Loucy (cell line): ENCODE measurements around the gene GADL1.

ENCODE experiments used
- H2AFZ ChIP-seq: fragments of 200-600 bp; sonication (generic); 2 replicates; pipeline ENCODE4 v1.6.0; 2016; ENCODE audit warnings: antibody characterized with exemption, mild to moderate bottlenecking, low read length, moderate library complexity
- H3F3A ChIP-seq: fragments of 200-600 bp; 2 replicates; pipeline ENCODE4 v1.6.0; 2016; ENCODE audit warnings: antibody characterized with exemption, low read depth, mild to moderate bottlenecking
- H3K27me3 ChIP-seq: fragments of 200-600 bp; sonication (generic); 2 replicates; pipeline ENCODE4 v1.6.1; 2014; ENCODE audit warnings: low read length, mild to moderate bottlenecking; ENCODE audit not compliant: insufficient read depth, poor library complexity, severe bottlenecking
- H3K36me3 ChIP-seq: fragments of 200-600 bp; sonication (generic); 2 replicates; pipeline ENCODE4 v1.6.1; 2016; ENCODE audit warnings: low read length; ENCODE audit not compliant: insufficient read depth
- H3K4me1 ChIP-seq: fragments of 200-600 bp; sonication (generic); 2 replicates; pipeline ENCODE4 v1.5.1; 2014; ENCODE audit warnings: low read length, mild to moderate bottlenecking; ENCODE audit not compliant: insufficient read depth, poor library complexity, severe bottlenecking
- H3K4me2 ChIP-seq: fragments of 200-600 bp; sonication (generic); 2 replicates; pipeline ENCODE4 v1.6.0; 2014; ENCODE audit warnings: antibody characterized with exemption, low read length, low read depth, mild to moderate bottlenecking; ENCODE audit not compliant: poor library complexity, severe bottlenecking
- H3K4me3 ChIP-seq: fragments of 200-600 bp; sonication (generic); 2 replicates; pipeline ENCODE4 v1.5.1; 2014; ENCODE audit warnings: low read length, mild to moderate bottlenecking, mixed read lengths; ENCODE audit not compliant: poor library complexity, severe bottlenecking
- H3K79me2 ChIP-seq: fragments of 200-600 bp; sonication (generic); 2 replicates; pipeline ENCODE4 v1.6.1; 2014; ENCODE audit warnings: low read length; ENCODE audit not compliant: insufficient read depth
- H3K9ac ChIP-seq: fragments of 200-600 bp; sonication (generic); 2 replicates; pipeline ENCODE4 v1.6.0; 2014; ENCODE audit warnings: mild to moderate bottlenecking, low read depth, low read length, moderate library complexity; ENCODE audit not compliant: poor library complexity, severe bottlenecking
- H3K9me2 ChIP-seq: fragments of 200-600 bp; sonication (generic); replicated peaks from 2 replicates; pipeline ENCODE4 v1.6.1; 2016; ENCODE audit warnings: low read depth, low read length, mixed read lengths
- H3K9me3 ChIP-seq: fragments of 200-600 bp; sonication (generic); 2 replicates; pipeline ENCODE4 v1.6.1; 2014; ENCODE audit warnings: mild to moderate bottlenecking, antibody characterized with exemption, low read length, low read depth; ENCODE audit not compliant: insufficient read depth
- H4K20me1 ChIP-seq: fragments of 200-600 bp; sonication (generic); 2 replicates; pipeline ENCODE4 v1.6.0; 2014; ENCODE audit warnings: antibody characterized with exemption, low read length, mild to moderate bottlenecking; ENCODE audit not compliant: insufficient read depth, poor library complexity, severe bottlenecking
- CTCF ChIP-seq: fragments of 200-600 bp; sonication (generic); conservative IDR thresholded peaks from 2 replicates; pipeline ENCODE4 v1.5.1; 2014; ENCODE audit warnings: mild to moderate bottlenecking, antibody characterized with exemption, low read length
- EZH2phosphoT487 ChIP-seq: fragments of 200-600 bp; IDR thresholded peaks from 2 replicates; pipeline ENCODE4 v1.6.1; 2018; ENCODE audit warnings: antibody characterized with exemption, mild to moderate bottlenecking, moderate library complexity, borderline replicate concordance

The GADL1 gene

GRCh38 chr3:30890907-30891306 is 3.6 kb downstream of the GADL1 start:
- no peak for TF ChIP-seq CTCF
- TF ChIP-seq EZH2phosphoT487: no peak
- Histone ChIP-seq H3K79me2 (no peaks in the 10 kb centered on the region), H3K4me2 (peak overlapping the region; percentile 19), H3F3A (no peaks in the 10 kb centered on the region), H3K9me2 (no peaks in the 10 kb centered on the region), H3K9ac (no peak overlapping the region), H3K9me3 (no peaks in the 10 kb centered on the region), H3K4me1 (peaks cover 12% of the 10 kb centered on the region), H3K27me3 (peaks cover 24% of the 10 kb centered on the region), H2AFZ (no peak overlapping the region), H3K36me3 (no peaks in the 10 kb centered on the region), H3K4me3 (no peak overlapping the region), H4K20me1 (no peaks in the 10 kb centered on the region)

GRCh38 chr3:30886888-30887287 is 7.6 kb downstream of the GADL1 start:
- Histone ChIP-seq H3K9ac (no peak overlapping the region), H3K79me2 (no peaks in the 10 kb centered on the region), H3K4me3 (no peak overlapping the region), H4K20me1 (no peaks in the 10 kb centered on the region), H3K27me3 (no peaks in the 10 kb centered on the region), H3F3A (no peaks in the 10 kb centered on the region), H3K4me2 (no peak overlapping the region), H3K36me3 (no peaks in the 10 kb centered on the region), H3K9me2 (no peaks in the 10 kb centered on the region), H2AFZ (no peak overlapping the region), H3K9me3 (no peaks in the 10 kb centered on the region), H3K4me1 (peaks cover 7% of the 10 kb centered on the region)
- TF ChIP-seq CTCF (no peak), EZH2phosphoT487 (no peak)

- H3K27me3 ChIP-seq: no peaks in the 10 kb centered on the region
- H3K79me2 ChIP-seq: no peaks in the 10 kb centered on the region
- no peak overlapping the region for H2AFZ ChIP-seq
- H3K4me2 ChIP-seq: no peak overlapping the region
- no peak overlapping the region for H3K4me3 ChIP-seq
- no peaks in the 10 kb centered on the region for H3K36me3 ChIP-seq
- no peak for TF ChIP-seq EZH2phosphoT487
- TF ChIP-seq CTCF: no peak
- no peaks in the 10 kb centered on the region for H3K4me1 ChIP-seq
- no peaks in the 10 kb centered on the region for H3F3A ChIP-seq
- H3K9ac ChIP-seq: no peak overlapping the region
- no peaks in the 10 kb centered on the region for H4K20me1 ChIP-seq
- no peaks in the 10 kb centered on the region for H3K9me3 ChIP-seq
- H3K9me2 ChIP-seq: no peaks in the 10 kb centered on the region
Observed at GRCh38 chr3:30878862-30879261, 15.6 kb downstream of the GADL1 start.
